Measurements from ENCODE around the gene PXK.

Gene PXK

DNA sequence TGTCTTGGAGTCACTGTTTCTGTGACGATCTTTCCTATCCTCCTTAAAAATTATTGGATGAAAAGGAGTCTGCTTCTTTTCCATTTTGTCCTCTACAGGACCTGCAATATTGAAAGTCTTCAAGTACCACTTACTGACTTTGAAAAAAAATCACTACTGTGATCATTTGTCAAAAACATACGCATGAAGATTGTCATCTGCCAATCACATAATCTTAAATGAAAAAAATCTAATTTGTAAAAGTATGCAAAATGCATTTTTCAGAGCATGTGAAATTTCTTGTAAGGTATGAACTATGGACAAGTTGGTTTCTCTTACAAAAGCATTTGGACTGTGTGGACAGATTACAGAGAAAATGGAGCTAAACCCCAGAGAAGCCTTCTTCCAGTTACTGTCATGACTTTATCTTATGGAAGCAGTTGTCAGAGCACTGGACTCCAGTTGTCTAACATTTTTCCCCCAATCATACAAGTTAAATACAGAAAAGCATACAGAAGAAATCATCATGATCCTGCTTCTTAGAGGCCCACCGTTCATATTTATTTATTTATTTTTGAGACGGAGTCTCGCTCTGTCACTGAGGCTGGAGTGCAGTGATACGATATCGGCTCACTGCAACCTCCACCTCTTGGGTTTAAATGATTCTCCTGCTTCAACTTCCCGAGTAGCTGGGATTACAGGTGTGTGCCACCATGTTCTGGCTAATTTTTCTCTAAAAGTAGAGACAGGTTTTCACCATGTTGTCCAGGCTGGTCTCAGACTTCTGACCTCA, 3.4 kb upstream of the PXK start:
- no peak for TF ChIP-seq ZNF24 (tag by site-specific recombination; IDR thresholded peaks at IDR 0.05)
- peak; percentile 63; the same call in 1 of the 2 replicates for TF ChIP-seq TSHZ1 (tag by site-specific recombination; IDR thresholded peaks at IDR 0.05; ENCODE audit: borderline replicate concordance)
- H3K4me1 ChIP-seq (ENCODE audit: control insufficient read depth, insufficient read depth, low read length): peaks cover 5% of the 10 kb centered on the region; the same call in 1 of the 2 replicates
- ChIA-PET POLR2A (no interaction called here), CTCF (no interaction called here)
- H3K9me3 ChIP-seq (ENCODE audit: control insufficient read depth, insufficient read depth, low read depth, low read length): no peaks in the 10 kb centered on the region
- H3K27ac ChIP-seq (ENCODE audit: extremely low read depth, low read depth, low read length): no peak overlapping the region
- no peak overlapping the region for H3K4me3 ChIP-seq (ENCODE audit: low read depth, low read length)
- no peaks in the 10 kb centered on the region for H3K36me3 ChIP-seq (ENCODE audit: control insufficient read depth in 2 of 2, insufficient read depth in 1 of 2, low read length in 2 of 2)

DNA sequence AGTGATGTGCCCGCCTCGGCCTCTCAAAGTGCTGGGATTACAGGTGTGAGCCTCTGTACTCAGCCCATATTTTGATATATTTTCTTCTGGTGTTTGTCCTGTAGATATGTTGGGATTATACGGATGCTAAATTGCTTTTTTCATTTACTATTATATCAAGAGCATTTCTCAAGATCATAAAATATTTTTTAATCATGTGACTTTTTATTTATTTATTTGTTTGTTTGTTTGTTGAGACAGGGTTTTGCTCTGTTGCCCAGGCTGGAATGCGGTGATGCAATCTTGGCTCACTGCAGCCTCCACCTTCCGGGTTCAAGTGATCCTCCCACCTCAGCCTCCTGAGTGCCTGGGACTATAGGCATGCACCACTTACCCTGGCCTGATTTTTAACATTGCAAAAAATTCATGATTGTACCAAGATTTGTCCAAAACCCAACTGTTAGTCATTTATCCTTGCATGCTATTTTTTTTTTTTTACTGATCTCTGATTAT, 2.7 kb upstream of the PXK start:
- Histone ChIP-seq H3K36me3 (ENCODE audit: control insufficient read depth in 2 of 2, insufficient read depth in 1 of 2, low read length in 2 of 2) (no peaks in the 10 kb centered on the region), H3K9me3 (ENCODE audit: control insufficient read depth, insufficient read depth, low read depth, low read length) (no peaks in the 10 kb centered on the region), H3K27ac (ENCODE audit: extremely low read depth, low read depth, low read length) (no peak overlapping the region), H3K4me1 (ENCODE audit: control insufficient read depth, insufficient read depth, low read length) (peaks cover 5% of the 10 kb centered on the region; the same call in 1 of the 2 replicates), H3K4me3 (ENCODE audit: low read depth, low read length) (no peak overlapping the region)
- CTCF ChIA-PET: interaction anchor here (0.6 kb wide), 2 partner anchors 97 to 102 kb away, joined by 3 to 4 read pairs; no protein-coding TSS in a partner anchor
- TF ChIP-seq ZNF398 (tag by site-specific recombination; IDR thresholded peaks at IDR 0.05): no peak
- no peak for TF ChIP-seq ZNF501 (tag by site-specific recombination; IDR thresholded peaks at IDR 0.05)
- TF ChIP-seq, protein P1, sequence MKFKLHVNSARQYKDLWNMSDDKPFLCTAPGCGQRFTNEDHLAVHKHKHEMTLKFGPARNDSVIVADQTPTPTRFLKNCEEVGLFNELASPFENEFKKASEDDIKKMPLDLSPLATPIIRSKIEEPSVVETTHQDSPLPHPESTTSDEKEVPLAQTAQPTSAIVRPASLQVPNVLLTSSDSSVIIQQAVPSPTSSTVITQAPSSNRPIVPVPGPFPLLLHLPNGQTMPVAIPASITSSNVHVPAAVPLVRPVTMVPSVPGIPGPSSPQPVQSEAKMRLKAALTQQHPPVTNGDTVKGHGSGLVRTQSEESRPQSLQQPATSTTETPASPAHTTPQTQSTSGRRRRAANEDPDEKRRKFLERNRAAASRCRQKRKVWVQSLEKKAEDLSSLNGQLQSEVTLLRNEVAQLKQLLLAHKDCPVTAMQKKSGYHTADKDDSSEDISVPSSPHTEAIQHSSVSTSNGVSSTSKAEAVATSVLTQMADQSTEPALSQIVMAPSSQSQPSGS (tag by site-specific recombination; IDR thresholded peaks at IDR 0.05; ENCODE audit: low read depth): no peak
- no peak for TF ChIP-seq ZNF529 (tag by site-specific recombination; IDR thresholded peaks at IDR 0.05; ENCODE audit: insufficient replicate concordance)
- no peak for TF ChIP-seq HOXC10 (CRISPR knock-in tag; IDR thresholded peaks at IDR 0.05)
- TF ChIP-seq ZBTB20 (tag by site-specific recombination; IDR thresholded peaks at IDR 0.05): no peak
- TF ChIP-seq ZNF311 (tag by site-specific recombination; IDR thresholded peaks at IDR 0.05; ENCODE audit: borderline replicate concordance): no peak
- TF ChIP-seq ZNF843 (tag by site-specific recombination; IDR thresholded peaks at IDR 0.05): no peak
- TF ChIP-seq ZNF785 (tag by site-specific recombination; IDR thresholded peaks at IDR 0.05): no peak
- TF ChIP-seq ZNF292 (tag by site-specific recombination; IDR thresholded peaks at IDR 0.05; ENCODE audit: borderline replicate concordance, low read depth): no peak
- no peak for TF ChIP-seq ZSCAN23 (tag by site-specific recombination; IDR thresholded peaks at IDR 0.05)
- TF ChIP-seq ZNF561 (tag by site-specific recombination; IDR thresholded peaks at IDR 0.05; ENCODE audit: borderline replicate concordance): no peak
- no peak for TF ChIP-seq ZNF544 (tag by site-specific recombination; IDR thresholded peaks at IDR 0.05)
- POLR2A ChIA-PET: no interaction called here

All from HEK293 (cell line).